SU-DHL-6 (cell line): ENCODE data around the gene SLC12A8.

Experiments used
- CTCF ChIP-seq: fragments of 200-600 bp; sonication (generic); IDR thresholded peaks from one replicate; pipeline ENCODE4 v1.5.1; 2017; ENCODE audit warnings: antibody characterized with exemption, mild to moderate bottlenecking, low read length, moderate library complexity; ENCODE audit not compliant: insufficient read depth, poor library complexity, severe bottlenecking
- EZH2phosphoT487 ChIP-seq: fragments of 200-600 bp; sonication (generic), shearing (Covaris generic); conservative IDR thresholded peaks from 2 replicates; pipeline ENCODE4 v1.6.1; 2018; ENCODE audit warnings: mild to moderate bottlenecking, antibody characterized with exemption, low read length, moderate library complexity, mixed read lengths

- TF ChIP-seq EZH2phosphoT487: no peak
- no peak for TF ChIP-seq CTCF
These were observed 149.5 kb downstream of the SLC12A8 start for GRCh38 chr3:125062904-125063618.
